Measurements from ENCODE around the gene CDCA3.

DNA sequence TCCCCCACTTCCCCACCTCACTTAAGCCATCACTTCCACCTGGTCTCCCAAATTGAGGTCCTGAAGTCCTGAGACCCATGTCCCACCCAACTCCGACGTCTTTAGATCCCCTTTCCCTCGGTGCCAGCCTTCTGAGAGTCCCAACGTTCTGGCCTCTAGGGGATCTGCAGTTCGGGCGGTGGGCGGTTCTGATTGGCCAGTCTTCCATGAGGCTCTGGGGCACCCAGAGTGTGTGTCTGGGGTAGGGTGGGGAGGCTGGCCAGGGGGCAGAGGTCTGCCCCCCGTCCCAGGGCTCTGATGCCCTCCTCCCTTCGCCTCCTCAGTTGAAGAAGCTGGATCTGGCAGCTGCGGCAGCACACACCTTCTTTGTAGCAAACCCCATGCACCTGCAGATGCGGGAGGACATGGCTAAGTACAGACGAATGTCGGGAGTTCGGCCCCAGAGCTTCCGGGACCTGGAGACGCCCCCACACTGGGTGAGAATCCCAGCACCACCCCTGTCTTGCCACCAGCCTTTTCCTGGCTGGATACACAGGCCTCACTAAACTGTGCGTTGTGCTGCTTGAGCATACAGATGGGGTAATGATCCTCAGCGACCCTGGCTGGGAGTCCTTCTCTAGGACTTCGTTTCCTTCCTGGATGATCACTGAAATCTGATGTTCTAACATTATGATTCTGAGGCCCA lies 21.4 kb downstream of the CDCA3 start:
- TF ChIP-seq, protein P1, sequence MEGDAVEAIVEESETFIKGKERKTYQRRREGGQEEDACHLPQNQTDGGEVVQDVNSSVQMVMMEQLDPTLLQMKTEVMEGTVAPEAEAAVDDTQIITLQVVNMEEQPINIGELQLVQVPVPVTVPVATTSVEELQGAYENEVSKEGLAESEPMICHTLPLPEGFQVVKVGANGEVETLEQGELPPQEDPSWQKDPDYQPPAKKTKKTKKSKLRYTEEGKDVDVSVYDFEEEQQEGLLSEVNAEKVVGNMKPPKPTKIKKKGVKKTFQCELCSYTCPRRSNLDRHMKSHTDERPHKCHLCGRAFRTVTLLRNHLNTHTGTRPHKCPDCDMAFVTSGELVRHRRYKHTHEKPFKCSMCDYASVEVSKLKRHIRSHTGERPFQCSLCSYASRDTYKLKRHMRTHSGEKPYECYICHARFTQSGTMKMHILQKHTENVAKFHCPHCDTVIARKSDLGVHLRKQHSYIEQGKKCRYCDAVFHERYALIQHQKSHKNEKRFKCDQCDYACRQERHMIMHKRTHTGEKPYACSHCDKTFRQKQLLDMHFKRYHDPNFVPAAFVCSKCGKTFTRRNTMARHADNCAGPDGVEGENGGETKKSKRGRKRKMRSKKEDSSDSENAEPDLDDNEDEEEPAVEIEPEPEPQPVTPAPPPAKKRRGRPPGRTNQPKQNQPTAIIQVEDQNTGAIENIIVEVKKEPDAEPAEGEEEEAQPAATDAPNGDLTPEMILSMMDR (IDR thresholded peaks at IDR 0.05), result no peak
- no peak for TF ChIP-seq POLR2A (IDR thresholded peaks at IDR 0.05)
- TF ChIP-seq EP300 (IDR thresholded peaks at IDR 0.05), result no peak

All from suprapubic skin (tissue), 3 donors.